ENCODE data around the gene SCN10A.

The SCN10A gene

DNA sequence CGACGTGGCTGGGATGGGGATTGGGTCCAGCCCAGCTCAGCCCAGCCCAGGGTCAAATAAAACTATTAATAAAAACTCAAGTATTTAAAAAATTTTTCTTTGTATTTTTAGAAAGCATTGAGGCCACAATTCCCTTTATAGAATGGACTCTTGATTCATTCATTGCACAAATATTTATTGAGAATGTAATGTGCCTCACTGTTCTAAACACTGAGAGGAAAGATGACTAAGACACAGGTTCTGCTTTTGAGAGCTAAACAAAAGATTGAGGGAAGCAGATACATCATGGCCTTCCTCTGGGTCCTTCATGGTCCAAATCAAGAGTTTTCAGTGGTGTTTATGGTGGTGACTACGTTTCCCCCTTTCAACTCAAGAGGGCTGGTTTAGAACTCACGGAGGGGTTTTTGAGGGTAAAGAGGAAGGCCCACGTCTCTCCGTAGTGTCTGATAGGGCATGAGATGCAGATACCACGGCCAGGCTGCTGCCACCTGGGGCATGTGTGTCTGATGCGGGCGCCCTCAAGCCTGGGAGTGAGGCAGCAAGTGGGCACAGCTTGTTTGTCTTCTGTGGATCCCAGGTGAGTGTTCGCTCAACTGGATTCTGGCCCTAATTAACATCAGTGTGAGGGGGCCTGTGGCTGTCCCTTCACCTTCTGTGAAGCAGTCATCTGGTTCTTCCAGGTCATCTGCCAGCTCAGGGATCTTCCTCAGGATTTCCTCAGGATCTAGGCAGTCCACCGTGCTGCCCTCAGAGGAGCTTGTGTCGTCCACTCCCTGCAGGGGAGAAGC lies 93.0 kb downstream of the SCN10A start:
- in situ Hi-C loops (cut with HindIII; ENCODE audit: low sequenced_read_pairs): no loop called here

- in situ Hi-C loops (cut with HindIII; ENCODE audit: low sequenced_read_pairs): no loop called here
These were observed 94.7 kb downstream of the SCN10A start for GRCh38 chr3:38721207-38721772.

GRCh38 chr3:38720465-38720864 lies 95.6 kb downstream of the SCN10A start:
- in situ Hi-C loops (cut with HindIII; ENCODE audit: low sequenced_read_pairs): no loop called here

GRCh38 chr3:38717355-38718240 lies 98.4 kb downstream of the SCN10A start:
- in situ Hi-C loops (cut with HindIII; ENCODE audit: low sequenced_read_pairs): no loop called here

DNA sequence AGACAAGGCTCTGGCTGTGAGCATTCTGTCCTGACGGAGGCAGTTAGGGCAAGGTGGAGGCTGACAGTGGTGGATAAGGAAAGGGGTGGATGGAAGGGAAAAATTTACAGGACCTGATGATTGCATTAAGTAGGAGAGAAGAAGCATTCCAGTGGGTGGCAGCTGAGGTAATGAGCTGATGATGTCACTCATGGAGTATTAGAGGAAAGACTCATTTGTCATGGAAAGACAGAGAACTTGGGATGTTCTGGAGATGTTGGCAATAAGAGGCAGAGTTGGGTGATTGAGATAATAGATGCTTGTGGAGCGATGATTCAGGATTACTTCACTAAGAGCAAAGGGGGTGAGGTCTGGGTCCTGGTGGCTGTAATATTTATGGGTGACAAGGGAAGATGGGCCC lies 102.9 kb downstream of the SCN10A start:
- in situ Hi-C loops (cut with HindIII; ENCODE audit: low sequenced_read_pairs): no loop called here

GRCh38 chr3:38711321-38711720 lies 104.7 kb downstream of the SCN10A start:
- in situ Hi-C loops (cut with HindIII; ENCODE audit: low sequenced_read_pairs): no loop called here

DNA sequence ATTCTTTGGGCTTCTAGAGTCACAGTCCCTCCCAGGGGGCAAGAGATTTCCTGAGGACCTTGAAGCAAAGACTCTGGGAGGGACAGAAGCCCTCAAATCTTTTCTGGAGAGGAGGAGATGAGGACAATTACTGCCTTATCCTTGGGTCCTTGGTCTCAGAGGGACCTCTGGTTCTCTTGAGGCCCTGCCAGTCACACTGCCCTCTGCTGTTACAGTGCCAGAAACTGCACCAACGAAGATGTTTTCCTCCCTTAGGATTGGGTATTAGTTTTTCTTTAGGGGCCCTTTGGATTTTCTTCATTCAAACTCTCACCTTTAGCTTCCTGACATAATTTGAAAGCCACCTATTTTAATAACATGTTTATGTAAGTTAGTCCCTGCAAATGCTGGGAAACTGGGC lies 108.3 kb downstream of the SCN10A start:
- in situ Hi-C loops (cut with HindIII; ENCODE audit: low sequenced_read_pairs): no loop called here

GRCh38 chr3:38706961-38707360 lies 109.1 kb downstream of the SCN10A start:
- in situ Hi-C loops (cut with HindIII; ENCODE audit: low sequenced_read_pairs): no loop called here

GRCh38 chr3:38702231-38702630 lies 113.8 kb downstream of the SCN10A start:
- in situ Hi-C loops (cut with HindIII; ENCODE audit: low sequenced_read_pairs): no loop called here

GRCh38 chr3:38698760-38699159 lies 117.3 kb downstream of the SCN10A start:
- in situ Hi-C loops (cut with HindIII; ENCODE audit: low sequenced_read_pairs): no loop called here

DNA sequence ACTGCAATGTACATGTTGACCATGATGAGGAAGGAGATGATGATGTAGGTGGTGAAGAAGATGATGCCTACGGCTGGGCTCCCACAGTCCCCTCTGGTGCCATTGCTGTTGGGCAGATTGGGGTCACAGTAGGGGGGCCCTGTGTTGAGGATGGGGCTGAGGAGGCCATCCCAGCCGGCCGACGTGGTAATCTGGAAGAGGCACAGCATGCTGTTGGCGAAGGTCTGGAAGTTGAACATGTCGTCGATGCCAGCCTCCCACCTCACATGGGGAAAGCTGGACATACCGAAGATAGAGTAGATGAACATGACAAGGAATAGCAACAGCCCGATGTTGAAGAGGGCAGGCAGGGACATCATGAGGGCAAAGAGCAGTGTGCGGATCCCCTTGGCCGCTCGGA lies 118.0 kb downstream of the SCN10A start:
- in situ Hi-C loops (cut with HindIII; ENCODE audit: low sequenced_read_pairs): no loop called here

GRCh38 chr3:38696034-38696433 lies 120.0 kb downstream of the SCN10A start:
- in situ Hi-C loops (cut with HindIII; ENCODE audit: low sequenced_read_pairs): no loop called here

- in situ Hi-C loops (cut with HindIII; ENCODE audit: low sequenced_read_pairs): no loop called here
These were observed 125.8 kb downstream of the SCN10A start for GRCh38 chr3:38690185-38690584.

DNA sequence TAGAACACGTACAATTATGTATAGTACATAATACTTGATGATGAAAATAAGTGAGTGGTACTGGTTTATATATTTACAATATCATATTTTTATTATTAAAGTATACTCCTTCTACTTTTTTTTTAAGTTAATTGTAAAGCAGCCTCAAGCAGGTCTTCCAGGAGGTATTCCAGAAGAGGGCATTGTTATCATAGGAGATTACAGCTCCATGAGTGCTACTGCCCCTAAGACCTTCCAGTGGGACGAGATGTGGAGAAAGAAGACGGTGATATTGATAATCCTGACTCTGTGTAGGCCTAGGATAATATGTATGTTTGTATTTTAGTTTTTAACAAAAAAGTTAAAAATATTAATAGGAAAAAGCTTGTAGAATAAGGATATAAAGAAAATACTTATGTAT lies 126.2 kb downstream of the SCN10A start:
- in situ Hi-C loops (cut with HindIII; ENCODE audit: low sequenced_read_pairs): no loop called here

DNA sequence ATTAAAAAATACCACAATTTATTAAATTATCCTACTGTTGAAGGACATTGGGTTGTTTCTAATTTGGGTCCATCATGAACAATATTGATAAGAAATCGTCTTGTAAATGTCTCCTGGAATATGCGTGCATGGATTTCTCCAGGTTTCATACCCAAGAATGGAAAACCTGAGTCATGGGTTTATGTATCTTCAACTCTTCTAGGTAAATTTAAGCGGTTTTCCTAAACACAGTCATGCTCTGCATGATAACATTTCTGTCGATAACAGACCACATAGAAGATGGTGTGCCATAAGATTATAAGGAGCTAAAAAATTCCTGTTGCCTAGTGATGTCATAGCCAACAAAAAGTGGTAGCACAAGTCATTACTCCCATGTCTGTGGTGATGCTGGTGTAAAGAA lies 126.7 kb downstream of the SCN10A start:
- in situ Hi-C loops (cut with HindIII; ENCODE audit: low sequenced_read_pairs): no loop called here

DNA sequence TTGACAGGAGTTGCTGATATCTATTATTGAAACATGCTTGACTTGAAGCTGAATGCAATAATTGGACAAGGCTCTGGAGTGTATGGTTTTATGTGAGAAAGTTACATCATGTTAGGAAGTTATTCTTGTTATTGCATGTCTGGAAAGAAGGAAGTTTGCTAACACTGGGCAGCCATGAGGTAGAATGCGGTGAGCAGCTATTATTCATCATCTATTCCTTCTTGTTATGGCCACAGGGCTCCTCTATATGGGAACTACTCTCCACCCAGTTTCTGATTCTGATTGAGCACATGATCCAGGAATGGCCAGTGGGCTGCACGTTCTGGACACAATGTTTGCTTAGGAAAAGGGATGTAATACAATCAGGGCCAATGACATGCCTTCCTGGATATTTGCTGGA lies 128.7 kb downstream of the SCN10A start:
- in situ Hi-C loops (cut with HindIII; ENCODE audit: low sequenced_read_pairs): no loop called here

DNA sequence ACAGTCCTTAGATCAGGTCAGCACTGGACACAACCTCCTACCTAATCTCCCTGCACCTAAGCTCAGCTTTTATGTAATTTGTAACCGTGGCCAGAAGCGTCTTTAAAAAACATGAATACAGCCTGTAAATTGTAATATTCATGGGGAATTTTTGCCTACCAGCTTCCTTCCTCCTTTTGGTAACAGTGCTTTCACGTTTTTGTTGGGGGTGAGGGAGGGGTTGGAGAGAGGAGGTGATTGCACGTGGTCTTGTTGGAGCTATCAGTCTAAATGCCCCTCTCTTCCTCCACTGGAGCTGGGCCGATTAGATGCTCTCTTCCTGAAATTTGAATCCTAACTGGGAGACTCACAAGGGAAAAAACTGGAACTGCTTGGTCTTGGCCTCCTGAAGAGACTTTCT lies 131.5 kb downstream of the SCN10A start:
- in situ Hi-C loops (cut with HindIII; ENCODE audit: low sequenced_read_pairs): no loop called here

GRCh38 chr3:38669668-38670067 lies 146.3 kb downstream of the SCN10A start:
- in situ Hi-C loops (cut with HindIII; ENCODE audit: low sequenced_read_pairs): no loop called here

GRCh38 chr3:38662544-38662943 lies 153.5 kb downstream of the SCN10A start:
- in situ Hi-C loops (cut with HindIII; ENCODE audit: low sequenced_read_pairs): no loop called here

GRCh38 chr3:38658841-38659240 lies 157.2 kb downstream of the SCN10A start:
- in situ Hi-C loops (cut with HindIII; ENCODE audit: low sequenced_read_pairs): loop anchor here (10.0 kb wide), 1 partner anchor 64 kb away; no protein-coding TSS in a partner anchor

- in situ Hi-C loops (cut with HindIII; ENCODE audit: low sequenced_read_pairs): loop anchor here (10.0 kb wide), 1 partner anchor 63 kb away; no protein-coding TSS in a partner anchor
These were observed 158.6 kb downstream of the SCN10A start for GRCh38 chr3:38657369-38657768.

All from DLD1 (cell line).